ENCODE data around the gene SERTAD2.

GRCh38 chr2:64668542-64668941 lies 14.8 kb upstream of the SERTAD2 start:
- TF ChIP-seq, protein P1, sequence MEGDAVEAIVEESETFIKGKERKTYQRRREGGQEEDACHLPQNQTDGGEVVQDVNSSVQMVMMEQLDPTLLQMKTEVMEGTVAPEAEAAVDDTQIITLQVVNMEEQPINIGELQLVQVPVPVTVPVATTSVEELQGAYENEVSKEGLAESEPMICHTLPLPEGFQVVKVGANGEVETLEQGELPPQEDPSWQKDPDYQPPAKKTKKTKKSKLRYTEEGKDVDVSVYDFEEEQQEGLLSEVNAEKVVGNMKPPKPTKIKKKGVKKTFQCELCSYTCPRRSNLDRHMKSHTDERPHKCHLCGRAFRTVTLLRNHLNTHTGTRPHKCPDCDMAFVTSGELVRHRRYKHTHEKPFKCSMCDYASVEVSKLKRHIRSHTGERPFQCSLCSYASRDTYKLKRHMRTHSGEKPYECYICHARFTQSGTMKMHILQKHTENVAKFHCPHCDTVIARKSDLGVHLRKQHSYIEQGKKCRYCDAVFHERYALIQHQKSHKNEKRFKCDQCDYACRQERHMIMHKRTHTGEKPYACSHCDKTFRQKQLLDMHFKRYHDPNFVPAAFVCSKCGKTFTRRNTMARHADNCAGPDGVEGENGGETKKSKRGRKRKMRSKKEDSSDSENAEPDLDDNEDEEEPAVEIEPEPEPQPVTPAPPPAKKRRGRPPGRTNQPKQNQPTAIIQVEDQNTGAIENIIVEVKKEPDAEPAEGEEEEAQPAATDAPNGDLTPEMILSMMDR (IDR thresholded peaks at IDR 0.05) = no peak
- TF ChIP-seq POLR2A (IDR thresholded peaks at IDR 0.05) = no peak
- no peak for TF ChIP-seq POLR2AphosphoS5 (IDR thresholded peaks at IDR 0.05)
